Measurements from ENCODE around the gene FBH1. TPM values are rescaled to one million over a fixed set of nuclear protein-coding genes. Genes with fewer than 3 reads are reported as not detected.
"Not testable (repeated sequence)": the region's sequence is repeated elsewhere in the genome, so short reads cannot be mapped to it uniquely, and the experiment has no call there.

FBH1 gene
- total RNA-seq, 1 donor from 2014 or later, result 39.8 TPM

- DNase-seq, result no peak
These were observed 52.4 kb downstream of the FBH1 start for GRCh38 chr10:5942474-5942873.

DNA sequence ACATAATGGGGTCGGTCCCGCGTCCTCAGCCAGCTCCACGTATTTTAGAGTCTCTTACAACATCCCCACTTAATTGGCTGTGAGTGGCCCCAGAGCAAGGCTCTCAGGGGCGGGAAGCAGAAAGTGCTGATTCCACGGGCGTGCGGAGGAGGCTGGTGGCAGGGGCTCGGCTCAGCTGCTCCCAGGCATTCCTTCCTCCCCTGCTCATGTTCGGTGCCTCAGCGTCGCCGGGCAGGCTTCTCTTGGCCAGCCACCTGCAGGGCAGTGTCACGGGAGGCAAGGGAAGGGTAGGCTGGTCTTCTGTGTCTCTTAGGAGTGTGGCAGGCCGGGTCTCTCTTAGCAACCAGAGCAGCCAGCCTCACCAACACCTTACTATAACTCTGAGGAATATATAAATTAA, 53.5 kb downstream of the FBH1 start:
- DNase-seq, result peak; percentile 15

- peak; percentile 75 for DNase-seq
These were observed 54.5 kb downstream of the FBH1 start for GRCh38 chr10:5944389-5945189.

- DNase-seq, result no peak
These were observed 55.1 kb downstream of the FBH1 start for GRCh38 chr10:5945190-5945509.

GRCh38 chr10:5945561-5946418, 55.7 kb downstream of the FBH1 start:
- DNase-seq, result no peak

DNA sequence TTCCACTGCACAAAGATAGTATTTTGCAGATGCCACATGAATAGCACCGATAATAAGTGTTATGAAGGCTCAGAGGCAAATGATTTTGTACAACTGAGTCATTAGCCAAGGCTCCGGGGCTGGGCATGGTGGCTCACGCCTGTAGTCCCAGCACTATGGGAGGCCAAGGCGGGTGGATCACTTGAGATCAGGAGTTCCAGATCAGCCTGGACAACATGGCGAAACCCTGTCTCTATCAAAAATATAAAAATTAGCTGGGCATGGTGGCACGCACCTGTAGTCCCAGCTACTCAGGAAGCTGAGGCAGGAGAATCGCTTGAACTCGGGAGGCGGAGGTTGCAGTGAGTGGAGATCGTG, 56.4 kb downstream of the FBH1 start:
- DNase-seq, result not testable (repeated sequence)

DNA sequence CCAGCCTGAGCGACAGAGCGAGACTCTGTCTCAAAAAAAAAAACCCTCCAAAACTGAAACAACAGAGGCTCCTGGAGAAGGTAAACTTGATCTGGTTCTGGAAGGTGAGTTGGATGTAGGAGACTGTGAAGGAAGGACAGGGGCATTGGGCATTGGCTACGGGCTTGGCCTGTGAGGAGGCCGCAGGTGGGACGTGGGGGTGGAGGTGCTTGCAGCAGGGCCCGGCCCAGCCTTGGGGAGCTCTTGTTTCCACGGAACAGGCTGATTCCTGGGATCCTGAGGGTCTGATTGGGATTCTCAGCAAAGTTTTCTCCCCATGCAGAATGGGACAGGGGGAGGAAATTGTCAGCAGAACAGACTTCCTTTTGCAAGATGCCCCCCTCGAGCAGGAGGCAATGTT, 56.7 kb downstream of the FBH1 start:
- no peak for DNase-seq

DNA sequence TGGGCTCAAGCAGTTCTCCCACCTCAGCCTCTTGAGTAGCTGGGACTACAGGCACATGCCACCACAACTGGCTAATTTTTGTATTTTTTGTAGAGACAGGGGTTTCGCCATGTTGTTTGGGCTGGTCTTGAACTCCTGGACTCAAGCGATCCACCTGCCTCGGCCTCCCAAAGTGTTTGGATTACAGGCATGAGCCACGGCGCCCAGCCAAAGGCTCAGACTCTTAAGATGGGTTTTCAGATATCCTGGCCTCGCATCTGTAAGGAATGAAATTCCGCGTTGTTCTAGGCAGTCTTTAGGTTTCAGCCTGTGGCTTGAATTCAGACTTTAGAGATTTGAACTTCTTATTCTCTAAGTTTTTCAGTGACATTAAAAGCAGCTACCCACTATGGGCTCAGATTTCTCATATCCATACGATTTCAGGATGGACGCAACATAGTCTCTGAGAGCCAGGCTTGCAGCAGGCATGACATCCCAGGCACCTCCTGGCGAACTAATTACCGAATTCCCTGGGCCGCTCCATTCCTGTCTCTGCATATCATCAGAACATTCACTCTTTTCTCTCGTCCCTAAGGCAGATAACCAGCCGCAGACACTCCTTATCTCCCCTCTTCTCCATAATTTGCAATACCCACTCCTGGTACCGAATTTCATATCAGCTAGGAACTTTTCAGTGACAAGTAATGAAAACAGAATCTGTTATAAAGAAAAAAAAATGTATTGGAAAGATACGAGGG, 57.6 kb downstream of the FBH1 start:
- no peak for DNase-seq

DNA sequence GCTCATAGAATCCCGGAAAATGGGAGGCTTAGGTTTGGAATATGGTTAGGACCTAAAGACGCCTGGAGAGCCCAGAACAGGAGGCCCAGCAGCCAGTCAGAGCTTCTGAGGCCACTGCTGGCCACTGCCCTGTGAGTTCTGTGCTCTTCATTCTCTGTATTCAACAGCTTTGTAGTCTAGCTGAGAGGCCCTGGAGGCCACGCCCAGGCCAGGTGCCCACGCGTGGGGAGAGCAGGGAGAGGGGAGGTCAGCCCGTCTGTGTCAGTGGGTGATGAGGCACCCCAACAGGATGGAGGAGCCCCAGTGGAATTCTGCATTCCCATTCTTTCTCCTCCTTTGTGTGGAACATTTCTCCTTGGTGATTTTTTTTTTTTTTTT, 58.2 kb downstream of the FBH1 start:
- no peak for DNase-seq

- peak; percentile 47 for DNase-seq
These were observed 59.1 kb downstream of the FBH1 start for GRCh38 chr10:5949009-5949759.

DNA sequence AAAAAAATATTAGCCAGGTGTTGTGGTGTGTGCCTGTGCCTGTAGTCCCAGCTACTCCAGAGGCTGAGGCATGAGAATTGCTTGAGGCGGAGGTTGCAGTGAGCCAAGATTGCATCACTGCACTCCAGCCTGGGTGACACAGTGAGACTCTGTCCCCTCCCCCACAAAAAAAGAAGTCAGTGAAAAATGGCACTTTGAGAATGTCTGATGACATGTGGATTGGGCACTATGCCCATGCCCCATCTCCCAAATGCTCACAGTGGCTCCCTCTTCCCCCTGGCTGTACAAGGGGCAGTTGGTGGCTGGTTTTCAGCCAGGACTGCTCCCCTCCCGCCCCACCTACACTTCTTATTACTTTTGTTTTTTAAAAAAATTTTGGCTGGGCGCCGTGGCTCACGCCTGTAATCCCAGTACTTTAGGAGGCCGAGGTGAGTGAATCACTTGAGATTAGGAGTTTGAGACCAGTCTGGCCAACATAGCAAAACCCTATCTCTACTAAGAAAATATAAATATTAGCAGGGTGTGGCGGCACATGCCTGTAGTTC, 61.2 kb downstream of the FBH1 start:
- DNase-seq, result no peak

DNA sequence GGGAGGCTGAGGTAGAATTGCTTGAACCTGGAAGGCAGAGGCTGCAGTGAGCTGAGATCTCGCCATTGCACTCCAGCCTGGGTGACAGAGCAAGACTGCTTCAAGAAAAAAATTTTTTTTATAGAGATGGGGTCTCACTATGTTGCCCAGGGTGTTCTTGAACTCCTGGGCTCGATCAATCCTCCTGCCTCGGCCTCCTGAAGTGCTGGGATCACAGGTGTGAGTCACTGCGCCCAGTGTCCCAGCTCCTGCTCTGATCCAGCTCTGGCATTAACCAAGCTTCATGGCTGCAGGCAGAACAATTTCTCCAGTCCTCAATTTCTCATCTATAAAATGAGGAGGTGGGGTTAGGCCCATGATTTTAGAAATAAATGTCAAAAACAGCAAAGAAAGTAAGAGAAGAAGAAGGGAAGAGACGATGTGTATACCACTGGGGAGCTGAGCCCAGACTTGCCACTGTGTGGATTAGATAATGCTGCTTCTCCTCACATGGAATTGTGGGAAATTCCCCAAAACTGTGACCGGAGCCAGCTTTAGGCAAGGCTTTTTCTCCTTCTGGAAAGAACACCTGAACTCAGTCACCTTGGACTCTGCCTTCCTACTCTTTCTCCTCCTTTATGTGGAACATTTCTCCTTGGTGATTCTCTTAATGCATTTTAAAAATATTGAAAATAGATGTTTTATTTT, 61.8 kb downstream of the FBH1 start:
- no peak for DNase-seq

DNA sequence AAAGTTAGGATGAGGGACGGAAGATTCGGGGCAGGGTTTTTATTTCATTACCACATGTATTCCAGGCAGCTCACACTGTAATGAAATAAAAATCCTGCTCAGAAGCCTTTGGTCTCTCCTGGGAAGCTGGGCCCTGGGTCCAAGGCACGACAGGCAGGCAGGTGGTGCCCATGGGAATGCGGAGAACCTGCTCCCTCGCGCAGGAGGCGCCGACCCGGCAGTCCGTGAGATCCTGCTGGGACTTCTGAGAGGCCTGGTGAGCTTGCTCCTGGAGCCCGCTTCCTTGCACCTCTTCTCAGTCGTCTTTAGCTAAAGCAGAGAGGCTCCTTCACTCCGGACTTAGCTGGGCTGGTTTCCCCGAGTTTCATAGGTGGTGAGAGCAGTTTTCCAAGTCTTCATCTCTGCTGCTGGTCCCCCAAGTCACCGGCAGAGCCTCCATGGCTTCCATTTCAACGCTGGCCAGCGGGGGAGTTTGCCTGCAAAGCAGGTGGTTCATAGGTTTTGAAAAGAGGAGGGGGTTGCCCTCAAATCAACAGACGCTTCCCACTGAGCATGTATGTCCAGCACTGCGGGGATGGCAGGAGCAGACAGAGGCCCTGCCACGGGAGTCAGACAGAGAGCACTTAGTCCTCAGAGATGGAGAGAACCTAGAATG, 62.8 kb downstream of the FBH1 start:
- DNase-seq, result no peak

DNA sequence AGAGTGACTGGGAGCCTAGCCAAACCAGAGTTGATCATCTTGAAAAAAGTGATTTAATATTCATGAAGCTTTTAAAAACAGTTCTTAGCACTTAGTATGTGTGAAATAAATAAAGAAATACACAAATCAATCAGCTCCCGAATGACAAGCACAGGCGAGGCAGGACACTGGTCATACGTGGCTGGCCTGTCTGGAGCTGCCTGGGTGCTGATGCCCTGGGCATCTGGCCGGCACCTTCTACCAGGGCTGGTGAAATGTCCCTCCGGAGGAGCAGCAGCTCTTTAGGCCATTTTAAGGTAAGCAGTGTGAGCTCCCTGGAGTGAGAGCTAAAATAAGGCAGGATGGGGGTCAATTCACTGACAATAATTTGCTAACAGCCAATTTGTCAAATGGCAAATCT, 63.6 kb downstream of the FBH1 start:
- DNase-seq, result no peak

- DNase-seq, result no peak
These were observed 66.3 kb downstream of the FBH1 start for GRCh38 chr10:5956146-5956936.

DNA sequence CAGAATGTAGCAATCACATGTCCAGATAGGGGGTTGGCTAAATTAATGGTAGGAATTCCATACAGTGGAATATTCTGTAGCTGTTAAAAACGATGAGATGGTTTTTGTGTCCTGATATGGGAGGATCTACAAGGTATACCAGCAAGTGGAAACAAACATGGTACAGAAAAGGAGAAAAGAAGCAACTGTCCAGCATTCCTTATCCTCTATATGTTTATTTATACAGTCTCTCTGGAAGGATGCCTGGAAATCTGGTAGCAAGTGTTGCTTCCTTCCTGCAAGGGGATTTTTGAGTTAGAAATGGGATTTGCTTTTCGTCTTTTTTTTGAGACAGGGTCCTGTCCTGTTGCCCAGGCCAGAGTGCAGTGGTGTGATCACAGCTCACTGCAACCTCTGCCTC, 68.0 kb downstream of the FBH1 start:
- no peak for DNase-seq

- no peak for DNase-seq
These were observed 68.6 kb downstream of the FBH1 start for GRCh38 chr10:5958675-5959074.

- DNase-seq, result no peak
These were observed 69.1 kb downstream of the FBH1 start for GRCh38 chr10:5959142-5959541.

DNA sequence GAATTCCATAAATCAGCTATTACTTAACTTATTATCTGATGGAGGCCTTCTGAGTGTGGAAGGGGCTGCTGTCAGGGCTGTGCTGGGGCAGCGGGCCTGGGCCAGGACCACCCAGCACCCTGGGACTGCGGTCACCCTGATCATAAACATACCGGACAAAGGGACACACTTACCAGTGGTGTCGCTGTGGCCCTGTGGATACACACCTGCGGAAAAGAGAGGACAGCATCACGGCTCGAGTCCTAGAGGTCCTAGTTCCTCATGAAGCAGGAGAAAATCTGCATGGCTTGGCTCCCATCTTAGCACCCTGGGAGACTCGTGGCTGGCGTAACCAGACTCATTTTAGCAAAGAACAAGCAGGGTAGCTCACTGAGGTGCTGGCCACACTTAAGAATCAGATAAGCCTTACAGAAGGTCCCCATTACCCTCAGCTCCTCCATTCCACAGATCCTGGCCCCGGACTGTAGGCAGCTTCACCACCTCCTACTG, 69.6 kb downstream of the FBH1 start:
- DNase-seq, result no peak
